HUDEP-2 (cell line): ENCODE results near the gene DPP4.

Experiments used
- DNase-seq, 76 experiments: peaks; one replicate each; lab custom pipeline; 2025; ENCODE audit not compliant: unreplicated experiment in 76 of 76; lab: John Stamatoyannopoulos, UW

Gene DPP4

DNA sequence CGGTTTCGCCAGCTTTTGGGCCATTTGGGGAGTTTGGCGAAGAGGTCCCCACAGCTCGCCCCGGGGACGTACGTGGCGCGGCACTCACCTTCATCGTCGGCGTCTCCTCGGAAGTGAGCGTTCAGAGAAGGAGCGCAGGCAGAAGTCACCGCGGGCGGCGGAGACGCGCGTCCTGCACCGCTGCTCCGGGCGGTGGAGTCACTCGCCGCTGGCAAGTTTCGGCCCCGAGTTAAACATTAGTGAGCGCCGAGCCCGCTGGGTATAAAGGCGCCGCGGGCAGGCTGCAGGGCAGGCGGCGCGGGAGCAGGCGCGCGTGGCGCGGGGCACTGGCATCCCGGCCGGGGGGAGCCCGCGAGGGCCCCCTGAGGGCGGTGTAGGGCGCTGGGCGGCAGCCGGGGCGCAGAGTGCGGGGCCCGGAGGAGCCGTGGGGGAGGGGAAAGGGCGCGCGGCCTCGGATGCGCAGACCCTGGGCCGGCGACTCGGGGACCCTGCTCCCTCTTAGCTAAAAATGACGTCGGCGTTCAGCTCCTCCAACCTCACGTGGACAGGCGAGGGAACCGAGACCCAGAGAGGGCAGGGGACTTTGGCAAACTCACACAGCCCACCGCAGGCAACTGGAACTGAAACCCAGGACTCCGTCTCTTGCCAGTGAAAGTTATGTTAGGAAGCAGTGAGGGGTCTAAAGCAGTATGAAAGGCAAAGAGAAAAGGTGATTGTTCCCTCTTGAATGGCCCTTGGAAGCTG is at the start of gene DPP4:
Gene DPP4 (minus strand): TSS at position 328 of the 744 bp plus-strand sequence. CDS start 234 bp downstream, at position 94.
- no peak for DNase-seq

DNA sequence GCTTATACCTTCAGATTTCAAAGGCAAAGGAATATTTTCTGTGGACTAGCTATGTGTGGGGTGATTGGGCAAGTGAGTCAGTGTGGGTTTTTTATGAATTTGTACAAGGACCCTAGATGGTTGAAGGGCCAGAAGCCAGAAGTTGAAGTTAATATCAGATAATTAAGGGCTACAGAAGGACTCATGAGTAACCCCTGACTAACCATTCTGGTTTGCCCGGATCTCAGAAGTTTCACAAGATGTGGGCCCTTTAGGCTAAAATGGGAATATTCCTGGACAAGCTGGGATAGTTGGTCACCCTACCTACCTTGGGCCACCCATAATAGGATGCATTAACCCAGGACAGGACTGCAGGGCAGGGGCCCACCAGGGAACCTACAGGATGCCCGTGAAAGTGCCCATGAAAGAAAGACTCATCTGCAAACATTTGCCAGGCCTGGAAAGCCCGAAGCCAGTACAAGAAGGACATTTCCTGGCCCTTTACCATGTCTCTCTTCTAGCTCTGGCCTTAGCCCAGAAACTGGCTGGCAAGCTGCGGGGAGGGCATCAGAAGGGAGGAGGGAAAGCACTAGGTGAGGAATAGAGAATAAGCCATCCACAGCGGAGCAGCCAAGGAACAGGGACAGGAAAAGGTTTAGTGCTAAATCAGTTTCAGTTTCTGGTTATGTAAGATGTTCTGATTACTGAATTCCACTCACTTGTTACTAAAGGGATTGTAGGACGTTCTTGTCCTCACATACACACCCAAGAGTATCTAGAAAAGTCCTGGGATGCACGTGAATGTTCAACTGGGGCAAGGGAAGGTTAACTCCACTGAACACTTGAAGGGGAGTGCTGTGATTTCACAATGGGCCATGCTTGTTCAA is 44.4 kb upstream of the DPP4 start:
- DNase-seq = no peak

DNA sequence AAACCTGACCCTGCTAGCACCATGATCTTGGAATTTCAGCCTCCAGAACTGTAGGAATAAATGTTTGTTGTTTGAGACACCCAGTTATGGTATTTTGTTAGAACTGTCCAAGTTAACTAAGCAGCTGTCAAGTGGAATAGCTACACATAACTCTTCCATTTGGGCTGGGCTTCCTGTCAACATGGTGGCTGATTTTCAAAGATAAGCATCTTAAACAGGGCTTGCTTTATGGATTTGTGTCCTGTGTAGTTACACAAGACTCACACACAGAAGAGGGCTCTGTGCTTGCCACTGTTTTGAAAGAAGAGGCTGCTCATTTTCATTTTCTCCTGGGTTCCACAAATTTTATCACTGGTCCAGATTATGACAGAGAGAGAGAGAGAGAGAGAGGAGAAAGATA is 42.3 kb upstream of the DPP4 start:
- DNase-seq = no peak

DNA sequence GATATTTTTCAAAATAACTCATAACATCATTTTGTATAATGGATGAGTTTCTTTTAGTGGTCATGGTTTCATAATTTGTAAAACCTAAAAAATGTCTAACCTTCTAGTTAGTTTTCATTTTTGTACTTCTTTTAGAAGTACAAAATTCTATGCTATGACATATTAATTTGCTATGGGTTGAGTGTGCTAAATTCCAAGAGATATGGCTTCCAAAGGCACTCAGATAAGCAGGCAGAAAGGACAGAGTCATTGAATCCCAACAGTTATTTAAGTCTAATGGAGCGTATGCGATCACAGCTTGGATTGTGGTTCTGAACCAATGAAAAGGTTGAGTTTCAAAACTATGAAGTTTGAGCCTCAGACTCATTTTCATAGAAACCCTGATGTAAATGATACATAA is 41.1 kb upstream of the DPP4 start:
- DNase-seq = no peak

DNA sequence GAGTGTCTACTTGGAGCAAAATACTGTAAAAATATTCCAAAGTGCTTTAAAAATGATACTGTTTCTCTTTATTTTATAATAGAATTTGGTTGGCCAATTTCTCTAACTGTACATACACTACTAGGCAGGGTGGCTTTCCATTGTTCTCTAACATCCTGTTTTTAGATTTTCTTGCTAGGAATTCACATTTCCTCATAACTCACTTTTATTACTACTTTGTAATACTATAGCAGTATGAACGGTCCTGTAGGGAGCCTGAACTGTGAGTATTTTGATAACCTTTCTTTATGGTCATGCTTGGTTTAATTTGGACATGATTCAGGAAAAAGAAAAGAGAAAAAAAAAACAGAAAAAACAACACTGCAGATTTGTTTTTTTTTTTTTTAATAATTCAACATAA is 40.3 kb upstream of the DPP4 start:
- no peak for DNase-seq

DNA sequence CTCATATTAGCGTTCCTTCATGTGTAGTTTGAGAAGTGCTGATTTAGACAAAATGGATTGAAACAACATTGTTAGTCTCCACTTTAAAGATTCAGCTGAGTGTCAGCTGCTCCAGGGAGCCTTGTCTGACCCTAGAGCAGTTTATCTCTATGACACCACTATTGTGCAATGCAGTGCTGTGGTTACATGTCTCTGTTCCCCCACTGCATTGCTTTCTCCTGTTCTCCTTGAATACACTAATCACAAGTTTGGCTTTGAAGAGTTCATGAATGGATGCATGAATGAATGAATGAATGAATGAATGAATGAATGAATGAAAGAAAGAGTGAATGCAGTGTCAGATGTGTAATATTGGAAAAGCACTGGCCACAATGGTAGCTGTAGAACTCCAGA is 39.8 kb upstream of the DPP4 start:
- DNase-seq = no peak

DNA sequence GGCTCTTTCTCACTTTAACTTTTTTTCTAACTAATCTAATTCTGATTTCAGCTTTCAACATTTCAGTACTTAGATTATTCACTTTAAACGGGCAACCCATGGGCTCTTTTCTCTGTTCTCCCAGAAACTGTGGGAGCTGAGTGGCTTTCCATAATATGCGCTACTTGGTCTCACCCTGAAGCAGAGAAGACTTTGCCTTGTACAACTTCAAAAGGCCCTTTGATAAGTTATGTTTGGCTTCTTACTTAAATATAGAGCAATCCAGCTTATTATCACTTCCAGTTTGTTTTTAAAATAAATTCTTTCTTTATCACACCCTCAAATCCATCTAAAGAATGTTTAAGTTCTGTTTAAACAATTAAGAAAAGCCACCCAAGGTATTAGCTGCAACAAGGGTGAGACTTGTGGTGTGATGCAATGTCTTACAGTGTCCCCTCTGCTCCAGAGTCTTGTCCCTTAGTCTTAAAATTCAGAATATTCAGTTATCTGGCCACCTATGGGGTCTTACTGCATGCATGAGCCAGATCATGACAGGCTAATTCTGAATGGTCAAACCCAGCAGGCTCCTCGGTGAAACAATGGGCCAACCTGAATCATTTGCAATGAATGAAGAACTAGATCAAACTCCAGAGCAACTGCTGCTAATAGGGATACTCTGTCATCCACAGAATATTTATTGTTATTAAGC is 39.2 kb upstream of the DPP4 start:
- no peak for DNase-seq

DNA sequence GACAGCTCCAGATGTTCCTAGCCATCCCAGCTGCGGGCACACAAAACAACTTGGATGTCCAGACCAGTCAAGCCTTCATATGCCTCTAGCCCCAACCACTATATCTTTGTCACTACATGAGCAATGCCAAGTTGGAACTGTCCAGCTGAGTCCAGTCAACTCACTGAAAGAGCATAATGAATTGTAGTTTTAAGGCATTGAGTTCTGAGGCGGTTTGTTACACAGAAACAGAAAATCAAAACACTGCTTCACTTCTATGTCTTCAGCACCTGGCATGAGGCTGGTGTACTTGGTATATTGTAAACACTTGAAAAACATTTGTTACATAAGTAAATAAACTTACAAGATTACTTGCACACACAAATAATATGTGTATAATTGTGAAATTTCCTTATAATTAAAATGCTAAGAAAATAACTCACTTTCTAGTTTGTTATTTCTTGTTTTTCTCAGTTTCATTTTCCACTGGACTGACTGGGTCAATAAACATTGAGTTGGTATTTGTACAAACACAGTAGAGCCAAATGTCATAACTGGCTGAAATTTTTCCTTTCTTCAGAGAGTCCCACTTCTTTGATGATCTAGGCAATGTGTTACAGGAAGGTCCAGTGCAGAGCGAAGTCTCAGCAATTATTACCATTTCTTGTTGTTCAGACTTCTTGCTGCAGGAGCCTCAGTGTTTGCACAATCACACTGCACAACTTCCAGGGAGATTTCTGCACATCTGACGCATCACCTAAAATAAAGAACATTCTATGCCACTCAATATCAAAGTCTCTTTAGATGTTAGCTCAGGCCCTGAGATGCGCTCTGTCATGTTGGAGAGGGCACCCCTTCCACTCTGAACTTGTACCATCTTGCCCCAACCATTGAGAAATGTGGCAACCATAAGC is 38.2 kb upstream of the DPP4 start:
- no peak for DNase-seq

DNA sequence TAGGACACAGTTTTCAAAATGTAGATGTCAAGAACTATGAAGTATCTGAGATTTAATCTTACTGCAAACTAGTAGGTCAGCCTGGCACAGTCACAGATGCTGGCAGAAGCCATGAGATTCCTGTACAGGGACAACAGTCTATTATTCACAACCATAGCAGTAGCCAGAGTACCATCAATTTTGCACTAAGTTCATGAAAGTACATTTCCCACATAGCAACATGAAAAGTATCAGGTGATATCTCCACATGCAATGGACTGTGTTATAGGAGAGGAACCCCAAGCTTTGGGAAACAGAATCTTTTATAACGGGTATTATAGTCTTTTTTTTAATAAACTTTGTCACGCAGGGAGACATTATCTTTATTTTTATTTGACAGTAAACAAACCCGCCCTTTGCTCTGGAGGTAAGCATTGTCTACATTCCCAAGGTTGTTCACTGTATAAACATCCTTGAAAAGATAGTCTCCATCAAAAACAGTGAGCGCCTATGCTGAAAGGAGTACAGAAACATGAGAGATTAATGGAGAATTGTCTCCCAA is 33.4 kb upstream of the DPP4 start:
- DNase-seq = no peak

DNA sequence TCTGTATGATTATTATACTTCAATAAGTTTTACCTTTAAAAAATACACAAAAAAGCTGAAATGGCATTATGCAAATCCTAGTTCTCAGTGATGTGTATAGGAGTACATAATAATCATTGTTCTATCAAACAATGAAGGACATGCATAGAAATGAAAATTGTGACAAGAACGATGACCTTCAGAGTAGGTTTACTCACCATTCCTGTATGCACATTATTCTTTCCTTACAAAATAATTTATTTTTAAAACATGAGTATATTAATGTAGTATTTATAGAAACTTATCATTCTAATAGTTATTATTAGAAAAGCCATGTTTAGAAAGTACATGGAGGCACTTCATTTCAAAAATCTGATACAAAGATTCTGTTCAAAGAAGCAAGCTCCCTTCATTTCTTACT is 32.7 kb upstream of the DPP4 start:
- DNase-seq = no peak

DNA sequence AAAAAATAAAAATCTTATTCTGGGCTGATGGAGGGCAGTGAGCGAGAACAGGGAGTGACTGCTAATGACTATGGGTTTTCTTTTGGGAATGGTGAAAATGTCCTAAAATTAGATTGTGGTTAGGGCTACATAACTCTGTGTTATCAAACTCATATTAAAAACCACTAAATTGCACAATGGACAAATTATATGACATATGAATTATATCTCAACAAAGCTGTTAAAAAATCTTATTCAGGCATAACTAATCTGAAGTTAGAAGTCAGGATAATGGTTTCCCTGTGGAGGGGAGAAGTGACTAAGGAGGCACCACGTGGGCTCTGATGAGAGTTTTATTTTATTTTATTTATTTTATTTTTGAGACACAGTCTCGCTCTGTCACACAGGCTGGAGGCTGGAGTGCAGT is 32.1 kb upstream of the DPP4 start:
- DNase-seq = no peak

DNA sequence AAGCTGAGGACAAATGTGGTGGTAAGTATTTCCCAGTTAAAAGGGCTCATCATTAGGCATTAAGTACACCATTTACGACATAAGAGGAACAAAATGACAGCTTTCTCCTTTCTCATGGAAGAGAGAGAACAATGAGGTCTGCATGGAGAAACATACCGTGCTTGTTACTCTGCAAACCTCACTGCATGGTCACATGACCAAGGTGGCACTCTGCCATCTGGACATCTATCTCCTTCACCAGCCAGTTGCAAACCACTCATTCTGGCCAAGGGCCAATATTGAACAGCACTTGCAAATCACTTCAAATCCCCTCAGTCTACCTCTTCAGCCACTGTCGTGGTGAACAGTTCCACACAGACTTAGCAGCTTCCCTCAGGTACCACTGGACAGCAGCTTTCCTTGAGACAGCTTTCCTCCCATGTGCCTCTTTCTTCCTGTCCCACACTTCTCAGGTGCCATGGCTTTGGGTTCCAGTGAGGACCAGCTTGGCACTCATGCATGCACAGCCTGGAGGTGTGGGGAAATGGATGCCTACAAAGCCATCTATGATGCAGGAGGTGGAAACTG is 29.5 kb upstream of the DPP4 start:
- peak in 19 of 76 experiments; percentile 1 to 47 (median 7) for DNase-seq

DNA sequence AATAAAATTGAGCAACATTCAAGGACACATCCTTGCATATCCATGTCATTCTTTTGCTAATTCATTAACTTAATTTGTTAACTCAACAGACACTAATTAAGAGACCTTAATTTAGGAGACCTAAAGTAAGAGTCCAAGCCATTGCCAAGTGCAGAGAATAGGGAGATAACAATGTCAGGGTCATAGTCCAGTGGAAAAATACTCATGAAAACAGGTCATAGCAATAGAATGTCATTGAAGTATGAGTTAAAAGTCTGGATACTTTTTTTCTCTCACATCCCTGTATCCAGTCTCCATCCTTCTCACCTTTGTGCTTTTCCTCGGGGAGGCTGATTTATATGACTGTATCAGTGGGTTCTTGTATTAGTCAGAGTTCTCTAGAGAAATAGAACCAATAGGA is 26.6 kb upstream of the DPP4 start:
- DNase-seq = no peak

DNA sequence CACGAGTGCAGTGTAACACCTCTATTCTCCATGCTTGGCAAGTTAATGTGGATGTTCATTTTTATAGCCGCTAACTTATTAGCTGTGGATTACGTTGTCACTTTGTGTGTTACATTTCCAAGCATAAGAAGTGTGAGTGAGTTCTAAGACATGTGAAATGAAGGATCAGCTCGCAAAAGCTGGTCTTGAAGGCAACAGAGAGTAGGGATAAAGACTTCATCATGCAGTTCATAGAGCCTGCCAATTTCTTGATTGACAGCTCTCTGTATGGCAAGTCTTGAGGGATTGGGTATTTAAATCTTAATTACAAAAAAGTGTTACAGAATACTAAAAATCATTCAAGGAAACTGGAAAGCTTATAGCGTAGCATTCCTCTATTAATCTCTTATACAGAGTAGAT is 25.8 kb upstream of the DPP4 start:
- no peak for DNase-seq

DNA sequence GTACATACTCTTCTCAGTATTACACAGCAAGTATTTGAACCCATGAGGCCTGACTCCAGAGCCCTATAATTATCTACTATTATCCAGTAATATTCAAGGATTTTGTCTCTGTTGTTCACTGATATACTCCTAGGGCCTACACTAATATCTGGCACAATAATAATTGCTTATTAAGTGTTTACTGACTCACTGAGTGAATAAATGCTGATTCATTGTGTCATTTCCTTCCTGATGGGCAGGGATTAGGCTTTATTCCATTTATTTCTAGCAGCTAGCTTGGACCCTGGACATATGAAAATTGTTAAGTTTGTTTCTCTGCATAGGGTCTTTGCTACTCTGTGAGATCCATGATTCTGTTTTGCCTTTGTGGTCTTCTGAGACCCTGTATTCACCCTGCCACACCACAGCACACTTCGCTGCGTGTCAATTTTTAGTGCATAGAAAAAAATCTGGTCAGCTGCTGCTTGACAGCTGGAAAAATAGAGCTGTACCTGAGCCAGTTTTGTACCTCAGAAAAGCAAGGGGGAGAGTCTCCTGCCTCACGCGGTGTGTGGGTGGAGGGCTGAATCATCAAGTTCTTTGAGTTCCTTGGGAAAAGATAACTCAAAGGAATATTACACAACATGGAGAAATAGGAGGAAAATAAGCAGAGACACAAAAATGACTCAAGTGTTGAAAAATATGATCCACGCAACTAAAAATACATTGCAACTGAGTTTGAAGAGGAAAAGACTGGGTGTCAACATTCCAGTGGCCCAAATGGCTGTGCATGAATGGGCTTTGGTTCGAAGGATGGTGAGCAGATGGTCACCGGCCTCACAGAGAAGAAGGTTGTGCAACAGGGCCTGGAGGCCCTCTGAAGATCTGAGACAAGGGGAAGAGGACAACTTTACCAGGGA is 18.9 kb upstream of the DPP4 start:
- no peak for DNase-seq

DNA sequence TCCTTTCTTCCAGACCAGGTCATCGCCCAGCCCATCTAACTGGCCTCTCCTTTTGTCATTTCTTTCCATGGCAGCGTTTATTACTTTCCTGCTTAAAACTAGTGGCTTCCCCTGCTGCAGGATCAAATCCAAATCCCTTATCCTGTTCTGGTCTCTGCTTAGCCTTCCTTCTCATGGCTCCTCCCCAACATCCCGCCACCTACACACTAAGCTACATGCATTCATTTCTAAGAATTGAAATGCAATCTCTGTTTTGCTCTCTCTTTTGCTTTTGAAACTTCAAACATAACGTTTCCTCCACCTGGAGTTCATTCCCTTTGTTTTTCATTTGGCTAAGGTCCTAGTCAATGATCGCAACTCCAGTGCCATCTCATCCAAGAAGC is 18.0 kb upstream of the DPP4 start:
- DNase-seq = no peak

DNA sequence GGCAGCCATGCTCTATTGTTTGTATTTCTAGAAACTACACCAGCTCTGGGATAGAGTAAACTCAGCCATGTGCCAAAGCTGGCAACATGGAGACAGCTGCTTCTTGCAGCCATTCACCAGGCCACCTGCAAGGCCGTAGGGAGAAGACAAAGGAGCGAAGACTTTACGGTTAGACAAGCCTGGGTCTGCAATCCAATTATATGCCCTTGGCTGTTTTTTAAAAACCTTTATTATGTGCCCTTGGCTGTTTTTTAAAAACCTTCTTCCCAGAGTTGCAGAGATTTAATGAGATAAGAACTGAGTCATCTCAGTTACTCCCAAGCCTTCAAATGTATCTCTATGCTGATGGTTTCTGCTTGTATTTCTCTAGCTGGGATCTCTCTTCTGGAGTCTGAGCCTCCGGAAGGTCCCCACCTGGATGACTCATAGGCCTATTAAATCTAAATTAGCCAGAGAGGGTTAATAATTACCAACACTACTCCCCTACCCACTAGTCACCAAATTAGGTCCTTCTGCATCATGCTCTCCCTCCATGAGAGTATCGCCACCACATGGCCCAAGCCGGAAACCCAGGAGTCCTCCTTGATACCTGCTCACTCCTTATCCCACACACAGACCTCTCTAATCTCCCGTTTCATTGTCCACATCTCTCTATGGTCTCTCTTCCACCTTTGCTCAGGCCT is 17.5 kb upstream of the DPP4 start:
- DNase-seq = no peak

DNA sequence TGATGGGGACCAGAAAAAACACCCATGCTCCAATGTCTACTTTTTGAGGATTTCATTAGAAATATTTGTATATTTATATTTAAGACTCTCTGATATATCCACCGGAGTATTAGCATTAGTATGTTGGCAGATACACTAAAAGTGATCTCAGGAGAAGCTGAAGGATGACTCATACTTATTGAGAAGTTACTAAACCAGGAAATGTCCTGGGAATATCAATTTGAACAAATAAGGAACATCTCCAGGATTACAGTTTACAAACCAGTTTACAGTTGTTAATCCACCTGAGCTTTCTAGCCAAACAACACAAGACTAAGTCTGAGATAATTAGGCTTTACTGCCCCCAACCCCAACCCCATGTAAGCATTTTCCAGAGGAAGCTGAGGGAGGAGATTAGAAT is 16.1 kb upstream of the DPP4 start:
- no peak for DNase-seq
